HG02943 (cell line): Measurements from ENCODE around the gene TUBGCP6.

Experiments used
- ATAC-seq: cut with Tn5 transposase; IDR thresholded peaks from one replicate; pipeline ENCODE4 v1.9.1; 2021; ENCODE audit warnings: mild to moderate bottlenecking, low read depth, moderate library complexity; ENCODE audit not compliant: unreplicated experiment

The TUBGCP6 gene

GRCh38 chr22:50232481-50233151 lies 12.2 kb downstream of the TUBGCP6 start:
- no peak for ATAC-seq

GRCh38 chr22:50229370-50229769 lies 15.5 kb downstream of the TUBGCP6 start:
- ATAC-seq = no peak

GRCh38 chr22:50228366-50228765 lies 16.5 kb downstream of the TUBGCP6 start:
- no peak for ATAC-seq

GRCh38 chr22:50227579-50228215 lies 17.1 kb downstream of the TUBGCP6 start:
- ATAC-seq = no peak

GRCh38 chr22:50226875-50227165 lies 18.0 kb downstream of the TUBGCP6 start:
- ATAC-seq = no peak

GRCh38 chr22:50226063-50226874 lies 18.6 kb downstream of the TUBGCP6 start:
- no peak for ATAC-seq

GRCh38 chr22:50225200-50225969 lies 19.4 kb downstream of the TUBGCP6 start:
- ATAC-seq = no peak

GRCh38 chr22:50224071-50224470 lies 20.8 kb downstream of the TUBGCP6 start:
- ATAC-seq = no peak

GRCh38 chr22:50222508-50222907 lies 22.3 kb downstream of the TUBGCP6 start:
- no peak for ATAC-seq

- ATAC-seq = no peak
Measured at GRCh38 chr22:50221410-50222300, 23.2 kb downstream of the TUBGCP6 start.

- ATAC-seq = no peak
Measured at GRCh38 chr22:50220603-50221409, 24.0 kb downstream of the TUBGCP6 start.

GRCh38 chr22:50219800-50220602 lies 24.8 kb downstream of the TUBGCP6 start:
- ATAC-seq = no peak

GRCh38 chr22:50218996-50219727 lies 25.7 kb downstream of the TUBGCP6 start:
- no peak for ATAC-seq

GRCh38 chr22:50218153-50218995 lies 26.4 kb downstream of the TUBGCP6 start:
- ATAC-seq = no peak

- ATAC-seq = no peak
Measured at GRCh38 chr22:50217543-50218152, 27.2 kb downstream of the TUBGCP6 start.
